HepG2 (cell line): ENCODE results near the gene EOLA1. TPM values are rescaled to one million over a fixed set of nuclear protein-coding genes. Genes with fewer than 3 reads are reported as not detected.

Experiments used
- ATAC-seq: fragments of 200-7000 bp; cut with Tn5 transposase; 3 replicates; pipeline ENCODE4 v1.9.1; 2020; ENCODE audit warnings: mild to moderate bottlenecking, moderate library complexity
- BruUV-seq: library from RNA; stranded (reverse); fragments of 400-500 nt; replicated peaks from 2 replicates; lab custom pipeline; 2021; lab: Mats Ljungman, UMichigan
- CTCF ChIA-PET: fragments of 300-600 bp; formaldehyde crosslinking; extraction: SDS; loops from one replicate; lab custom pipeline; 2021; ENCODE audit warnings: low total read pairs, inconsistent platforms, low intra/inter-chr PET ratio; lab: Yijun Ruan, JAX
- POLR2A ChIA-PET: fragments of 350-600 bp; sonication (Branson Sonifier 250); formaldehyde crosslinking; loops from one replicate; lab custom pipeline; 2020; ENCODE audit warnings: antibody characterized with exemption, inconsistent platforms; lab: Yijun Ruan, JAX
- DNase-seq: peaks from one replicate; pipeline ENCODE4 v3.0.0-alpha.2; 2015; ENCODE audit warnings: low spot score
- FAIRE-seq: peaks from 3 replicates; lab custom pipeline; 2011; peaks lifted over from hg19 to GRCh38; lab: Jason Lieb, UNC
- H2AFZ ChIP-seq: one replicate; pipeline ENCODE4 v1.6.1; 2011; ENCODE audit warnings: low read length, inconsistent platforms
- H3K27ac ChIP-seq: fragments of 300-600 bp; 3 replicates; pipeline ENCODE4 v1.8.0; 2011; ENCODE audit warnings: mixed run types, mild to moderate bottlenecking, mixed read lengths, low read length, inconsistent platforms; ENCODE audit not compliant: insufficient read depth; ENCODE audit errors: extremely low read length
- H3K27me3 ChIP-seq, 2 experiments: fragments of 200-600 bp in 1 of 2; 2 replicates in 1 of 2; 3 replicates in 1 of 2; pipeline versions ENCODE4 v1.6.0 to v1.8.0; 2011; ENCODE audit warnings: low read length in 2 of 2, mild to moderate bottlenecking in 2 of 2, moderate library complexity in 2 of 2, inconsistent platforms in 1 of 2; ENCODE audit not compliant: insufficient read depth in 2 of 2, control insufficient read depth in 1 of 2
- H3K36me3 ChIP-seq, 2 experiments: fragments of 200-600 bp in 1 of 2; replicated peaks in 1 of 2; 2 replicates in 1 of 2; 3 replicates in 1 of 2; pipeline versions ENCODE4 v1.5.1 to v1.8.0; 2011; ENCODE audit warnings: low read length in 2 of 2, inconsistent platforms in 1 of 2; ENCODE audit not compliant: insufficient read depth in 2 of 2, control insufficient read depth in 1 of 2
- H3K4me1 ChIP-seq: 2 replicates; pipeline ENCODE4 v1.5.1; 2012; ENCODE audit warnings: low read length, inconsistent platforms; ENCODE audit not compliant: insufficient read depth
- H3K4me2 ChIP-seq: 2 replicates; pipeline ENCODE4 v1.6.0; 2011; ENCODE audit warnings: low read depth, low read length, inconsistent platforms
- H3K4me3 ChIP-seq, 3 experiments: fragments of 200-600 bp in 1 of 3; sonication (generic), shearing (Covaris generic) in 1 of 3; replicated peaks in 1 of 3; 2 replicates each; pipeline ENCODE4 v1.5.1; 2011 to 2016; ENCODE audit warnings: low read length in 3 of 3, inconsistent platforms in 2 of 3, low read depth in 2 of 3, mild to moderate bottlenecking in 2 of 3, control low read depth in 1 of 3, mixed read lengths in 1 of 3; ENCODE audit not compliant: insufficient read depth in 1 of 3
- H3K79me2 ChIP-seq: one replicate; pipeline ENCODE4 v1.6.1; 2011; ENCODE audit warnings: low read length, inconsistent platforms; ENCODE audit not compliant: insufficient read depth
- H3K9ac ChIP-seq: 2 replicates; pipeline ENCODE4 v1.6.0; 2011; ENCODE audit warnings: mild to moderate bottlenecking, low read depth, low read length, inconsistent platforms; ENCODE audit not compliant: insufficient read depth
- H3K9me3 ChIP-seq: 2 replicates; pipeline ENCODE4 v1.5.1; 2012; ENCODE audit warnings: mild to moderate bottlenecking, low read length
- H4K20me1 ChIP-seq: 2 replicates; pipeline ENCODE4 v1.6.0; 2011; ENCODE audit warnings: inconsistent platforms, mild to moderate bottlenecking, low read length, moderate library complexity; ENCODE audit not compliant: insufficient read depth
- CCDC6 ChIP-seq: sonication (generic); formaldehyde crosslinking; IDR thresholded peaks from 2 replicates; pipeline ENCODE4 v1.8.1; 2022; ENCODE audit warnings: mild to moderate bottlenecking, missing genetic modification reagents, moderate library complexity
- GPN1 ChIP-seq: sonication (generic); formaldehyde crosslinking; IDR thresholded peaks from 2 replicates; pipeline ENCODE4 v1.5.1; 2020; ENCODE audit warnings: missing genetic modification reagents, borderline replicate concordance
- PHB2 ChIP-seq: fragments of 450-650 bp; IDR thresholded peaks from 2 replicates; pipeline ENCODE4 v1.6.1; 2018; ENCODE audit not compliant: partially characterized antibody
- REL ChIP-seq: sonication (generic); formaldehyde crosslinking; conservative IDR thresholded peaks from 2 replicates; pipeline ENCODE4 v1.8.0; 2022; ENCODE audit warnings: mild to moderate bottlenecking, missing genetic modification reagents, moderate library complexity
- RNF2 ChIP-seq: fragments of 450-650 bp; conservative IDR thresholded peaks from 2 replicates; pipeline ENCODE4 v1.6.1; 2016; ENCODE audit warnings: low read depth
- ZNF256 ChIP-seq: sonication (generic); formaldehyde crosslinking; conservative IDR thresholded peaks from 2 replicates; pipeline ENCODE4 v1.4.0; 2020; ENCODE audit warnings: missing genetic modification reagents
- ZNF660 ChIP-seq: sonication (generic); formaldehyde crosslinking; IDR thresholded peaks from 2 replicates; pipeline ENCODE4 v1.5.1; 2020; ENCODE audit warnings: mild to moderate bottlenecking, low read depth, missing genetic modification reagents, borderline replicate concordance
- ZNF792 ChIP-seq: IDR thresholded peaks from 2 replicates; pipeline ENCODE4 v1.6.1; 2016
- ZSCAN20 ChIP-seq: sonication (generic); formaldehyde crosslinking; IDR thresholded peaks from 2 replicates; pipeline ENCODE4 v1.4.0; 2020; ENCODE audit warnings: missing genetic modification reagents, mild to moderate bottlenecking, borderline replicate concordance
- ZZZ3 ChIP-seq: sonication (generic); formaldehyde crosslinking; IDR thresholded peaks from 2 replicates; pipeline ENCODE4 v1.4.0; 2020; ENCODE audit warnings: missing genetic modification reagents, mild to moderate bottlenecking, borderline replicate concordance
- WGBS: methylation state at CpG from one replicate; pipeline ENCODE4 v1.1.6; 2017; ENCODE audit warnings: low lambda C conversion rate; 5-methylcytosine and 5-hydroxymethylcytosine counted together
- in situ Hi-C: cut with HindIII; loops from 2 replicates; pipeline ENCODE4 v1.10.0; 2017; ENCODE audit warnings: low pct_unique_long_range_greater_than_20kb; ENCODE audit not compliant: extremely low pct_ligation_motif_present
- intact Hi-C: fragments of 100-400 bp; cut with micrococcal nuclease; formaldehyde crosslinking; loops from one replicate; pipeline ENCODE4 v1.10.0; 2022; ENCODE audit not compliant: unreplicated experiment
- polyA plus RNA-seq, 8 experiments: library from polyadenylated mRNA; depleted of rRNA in 3 of 8; stranded (reverse) in 7 of 8; unstranded in 1 of 8; fragments of >200 nt; fragmentation: Illumina TruSeq in 4 of 8; extraction: Trizol in 4 of 8; gene quantifications; 2 replicates each; pipeline versions ENCODE4 v1.2.1 to v1.2.3, GENCODE V29; 2011 to 2016; ENCODE audit warnings: low read depth in 4 of 8, missing spikeins in 1 of 8, mixed read lengths in 1 of 8; ENCODE audit not compliant: insufficient read depth in 1 of 8
- total RNA-seq, 5 experiments: library from RNA; depleted of rRNA; stranded (reverse); fragments of >200 nt; fragmentation: Illumina TruSeq; extraction: Trizol; gene quantifications; 2 replicates each; pipeline ENCODE4 v1.2.3, GENCODE V29; 2016; ENCODE audit warnings: low read depth in 1 of 5
- TF ChIP-seq, protein P1 (sequence below): sonication (generic); formaldehyde crosslinking; IDR thresholded peaks from 2 replicates; pipeline ENCODE4 v1.8.0; 2022; ENCODE audit warnings: missing genetic modification reagents, mild to moderate bottlenecking, inconsistent platforms, borderline replicate concordance
- TF ChIP-seq, protein P2 (sequence below): sonication (generic); formaldehyde crosslinking; IDR thresholded peaks from 2 replicates; pipeline ENCODE4 v1.4.0; 2020; ENCODE audit warnings: low read depth, missing genetic modification reagents
- TF ChIP-seq, protein P3 (sequence below): sonication (generic); formaldehyde crosslinking; IDR thresholded peaks from 2 replicates; pipeline ENCODE4 v1.4.0; 2020; ENCODE audit warnings: missing genetic modification reagents, borderline replicate concordance
- TF ChIP-seq, protein P4 (sequence below): sonication (generic); formaldehyde crosslinking; IDR thresholded peaks from 2 replicates; pipeline ENCODE4 v1.4.0; 2020; ENCODE audit warnings: missing genetic modification reagents

The EOLA1 gene
- total and polyA plus RNA-seq, 2 of the 13 experiments (the other 11 are each of a cell fraction or from before 2014, with no cell fraction given), result 6.5 to 9.6 TPM

DNA sequence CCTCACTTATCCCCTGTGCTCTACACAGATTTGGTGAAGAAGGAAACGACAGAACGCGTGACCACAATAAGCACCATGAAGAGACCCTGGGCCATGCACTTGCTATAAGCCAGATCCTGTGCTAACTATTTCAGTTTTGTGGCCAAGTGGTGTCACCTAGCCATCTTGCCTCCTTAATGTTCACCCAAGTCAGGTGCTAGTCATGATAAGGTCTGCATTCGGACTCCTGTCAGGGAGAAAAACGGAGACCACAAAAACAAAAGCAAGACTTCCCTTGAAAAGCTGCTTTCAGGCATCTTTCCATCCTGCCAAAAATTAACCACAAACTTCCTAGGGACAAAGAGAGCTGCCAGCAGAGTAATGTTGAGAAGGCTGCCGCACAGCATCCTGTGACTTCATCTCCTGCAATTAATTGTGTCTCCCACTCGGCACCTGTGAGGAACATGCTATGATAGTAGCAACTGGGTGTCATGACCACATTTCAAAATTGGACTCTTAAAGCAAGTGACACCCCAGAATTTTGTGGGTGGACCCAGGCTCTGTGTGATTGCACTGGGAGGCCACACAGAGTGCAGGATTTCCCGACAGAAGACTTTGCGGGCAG is 26.9 kb upstream of the EOLA1 start:
- ChIA-PET CTCF (no interaction called here), POLR2A (no interaction called here)
- no peak overlapping the region for H3K9ac ChIP-seq
- H2AFZ ChIP-seq, result no peak overlapping the region
- no peaks in the 10 kb centered on the region for H4K20me1 ChIP-seq
- peaks cover 10% of the 10 kb centered on the region; the same call in 1 of the 2 replicates for H3K4me1 ChIP-seq
- H3K4me2 ChIP-seq, result no peak overlapping the region
- in situ Hi-C loops, result no loop called here
- DNase-seq (no peak), ATAC-seq (no peak), FAIRE-seq (no peak)
- H3K79me2 ChIP-seq, result no peaks in the 10 kb centered on the region
- H3K27ac ChIP-seq, result no peak overlapping the region
- intact Hi-C loops, result no loop called here
- no peaks in the 10 kb centered on the region for H3K27me3 ChIP-seq
- WGBS, result 46% methylated on average over 5 of the region's 9 CpGs
- no peaks in the 10 kb centered on the region for H3K36me3 ChIP-seq
- no TSS peak for BruUV-seq
- no peaks in the 10 kb centered on the region for H3K9me3 ChIP-seq
- H3K4me3 ChIP-seq, result no peak overlapping the region
- TF ChIP-seq GPN1 (no peak), REL (CRISPR knock-in tag) (no peak), PHB2 (no peak), ZSCAN20 (CRISPR knock-in tag) (no peak), ZZZ3 (CRISPR knock-in tag) (no peak), ZNF792 (CRISPR knock-in tag) (no peak), ZNF256 (CRISPR knock-in tag) (no peak), ZNF660 (CRISPR knock-in tag) (no peak), CCDC6 (CRISPR knock-in tag) (no peak), RNF2 (no peak)
- TF ChIP-seq, protein P1, sequence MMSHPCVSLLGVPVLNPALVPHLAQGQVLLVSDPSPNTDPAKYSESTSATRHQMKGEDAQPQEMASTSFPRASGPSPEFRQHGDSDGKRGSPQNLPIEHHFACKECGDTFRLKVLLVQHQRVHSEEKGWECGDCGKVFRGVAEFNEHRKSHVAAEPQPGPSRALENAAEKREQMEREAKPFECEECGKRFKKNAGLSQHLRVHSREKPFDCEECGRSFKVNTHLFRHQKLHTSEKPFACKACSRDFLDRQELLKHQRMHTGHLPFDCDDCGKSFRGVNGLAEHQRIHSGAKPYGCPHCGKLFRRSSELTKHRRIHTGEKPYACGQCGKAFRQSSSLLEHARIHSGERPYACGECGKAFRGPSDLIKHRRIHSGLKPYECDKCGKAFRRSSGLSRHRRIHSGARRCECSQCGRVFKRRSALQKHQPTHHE (CRISPR knock-in tag), result no peak
- TF ChIP-seq, protein P2, sequence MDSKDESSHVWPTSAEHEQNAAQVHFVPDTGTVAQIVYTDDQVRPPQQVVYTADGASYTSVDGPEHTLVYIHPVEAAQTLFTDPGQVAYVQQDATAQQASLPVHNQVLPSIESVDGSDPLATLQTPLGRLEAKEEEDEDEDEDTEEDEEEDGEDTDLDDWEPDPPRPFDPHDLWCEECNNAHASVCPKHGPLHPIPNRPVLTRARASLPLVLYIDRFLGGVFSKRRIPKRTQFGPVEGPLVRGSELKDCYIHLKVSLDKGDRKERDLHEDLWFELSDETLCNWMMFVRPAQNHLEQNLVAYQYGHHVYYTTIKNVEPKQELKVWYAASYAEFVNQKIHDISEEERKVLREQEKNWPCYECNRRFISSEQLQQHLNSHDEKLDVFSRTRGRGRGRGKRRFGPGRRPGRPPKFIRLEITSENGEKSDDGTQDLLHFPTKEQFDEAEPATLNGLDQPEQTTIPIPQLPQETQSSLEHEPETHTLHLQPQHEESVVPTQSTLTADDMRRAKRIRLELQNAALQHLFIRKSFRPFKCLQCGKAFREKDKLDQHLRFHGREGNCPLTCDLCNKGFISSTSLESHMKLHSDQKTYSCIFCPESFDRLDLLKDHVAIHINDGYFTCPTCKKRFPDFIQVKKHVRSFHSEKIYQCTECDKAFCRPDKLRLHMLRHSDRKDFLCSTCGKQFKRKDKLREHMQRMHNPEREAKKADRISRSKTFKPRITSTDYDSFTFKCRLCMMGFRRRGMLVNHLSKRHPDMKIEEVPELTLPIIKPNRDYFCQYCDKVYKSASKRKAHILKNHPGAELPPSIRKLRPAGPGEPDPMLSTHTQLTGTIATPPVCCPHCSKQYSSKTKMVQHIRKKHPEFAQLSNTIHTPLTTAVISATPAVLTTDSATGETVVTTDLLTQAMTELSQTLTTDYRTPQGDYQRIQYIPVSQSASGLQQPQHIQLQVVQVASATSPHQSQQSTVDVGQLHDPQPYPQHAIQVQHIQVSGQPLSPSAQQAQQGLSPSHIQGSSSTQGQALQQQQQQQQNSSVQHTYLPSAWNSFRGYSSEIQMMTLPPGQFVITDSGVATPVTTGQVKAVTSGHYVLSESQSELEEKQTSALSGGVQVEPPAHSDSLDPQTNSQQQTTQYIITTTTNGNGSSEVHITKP, result no peak
- TF ChIP-seq, protein P3, sequence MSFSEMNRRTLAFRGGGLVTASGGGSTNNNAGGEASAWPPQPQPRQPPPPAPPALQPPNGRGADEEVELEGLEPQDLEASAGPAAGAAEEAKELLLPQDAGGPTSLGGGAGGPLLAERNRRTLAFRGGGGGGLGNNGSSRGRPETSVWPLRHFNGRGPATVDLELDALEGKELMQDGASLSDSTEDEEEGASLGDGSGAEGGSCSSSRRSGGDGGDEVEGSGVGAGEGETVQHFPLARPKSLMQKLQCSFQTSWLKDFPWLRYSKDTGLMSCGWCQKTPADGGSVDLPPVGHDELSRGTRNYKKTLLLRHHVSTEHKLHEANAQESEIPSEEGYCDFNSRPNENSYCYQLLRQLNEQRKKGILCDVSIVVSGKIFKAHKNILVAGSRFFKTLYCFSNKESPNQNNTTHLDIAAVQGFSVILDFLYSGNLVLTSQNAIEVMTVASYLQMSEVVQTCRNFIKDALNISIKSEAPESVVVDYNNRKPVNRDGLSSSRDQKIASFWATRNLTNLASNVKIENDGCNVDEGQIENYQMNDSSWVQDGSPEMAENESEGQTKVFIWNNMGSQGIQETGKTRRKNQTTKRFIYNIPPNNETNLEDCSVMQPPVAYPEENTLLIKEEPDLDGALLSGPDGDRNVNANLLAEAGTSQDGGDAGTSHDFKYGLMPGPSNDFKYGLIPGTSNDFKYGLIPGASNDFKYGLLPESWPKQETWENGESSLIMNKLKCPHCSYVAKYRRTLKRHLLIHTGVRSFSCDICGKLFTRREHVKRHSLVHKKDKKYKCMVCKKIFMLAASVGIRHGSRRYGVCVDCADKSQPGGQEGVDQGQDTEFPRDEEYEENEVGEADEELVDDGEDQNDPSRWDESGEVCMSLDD (CRISPR knock-in tag), result no peak
- TF ChIP-seq, protein P4, sequence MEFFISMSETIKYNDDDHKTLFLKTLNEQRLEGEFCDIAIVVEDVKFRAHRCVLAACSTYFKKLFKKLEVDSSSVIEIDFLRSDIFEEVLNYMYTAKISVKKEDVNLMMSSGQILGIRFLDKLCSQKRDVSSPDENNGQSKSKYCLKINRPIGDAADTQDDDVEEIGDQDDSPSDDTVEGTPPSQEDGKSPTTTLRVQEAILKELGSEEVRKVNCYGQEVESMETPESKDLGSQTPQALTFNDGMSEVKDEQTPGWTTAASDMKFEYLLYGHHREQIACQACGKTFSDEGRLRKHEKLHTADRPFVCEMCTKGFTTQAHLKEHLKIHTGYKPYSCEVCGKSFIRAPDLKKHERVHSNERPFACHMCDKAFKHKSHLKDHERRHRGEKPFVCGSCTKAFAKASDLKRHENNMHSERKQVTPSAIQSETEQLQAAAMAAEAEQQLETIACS (CRISPR knock-in tag), result no peak
